NCI-H510A (cell line): ENCODE results near the gene KRTAP10-4.
"Not testable (repeated sequence)": the region's sequence is repeated elsewhere in the genome, so short reads cannot be mapped to it uniquely, and the experiment has no call there.

Source experiments
- DNase-seq: peaks from one replicate; lab custom pipeline; 2025; lab: John Stamatoyannopoulos, UW

KRTAP10-4 gene

DNA sequence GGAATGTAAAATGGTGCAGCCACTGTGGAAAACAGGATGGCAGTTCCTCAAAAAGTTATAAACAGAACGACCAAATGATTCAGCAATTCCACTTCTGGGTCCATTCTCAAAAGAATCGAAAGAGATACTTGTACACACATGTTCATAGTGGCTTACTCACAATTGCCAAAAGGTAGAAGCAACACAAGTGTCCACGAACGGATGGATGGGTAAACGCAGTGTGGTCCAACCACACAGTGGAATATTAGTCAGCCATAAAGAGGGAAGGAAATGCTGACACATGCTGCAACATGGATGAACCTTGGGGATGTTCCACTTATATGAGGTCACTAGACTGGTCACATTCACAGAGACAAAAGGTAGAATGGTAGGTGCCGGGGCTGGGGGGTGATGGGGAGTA lies 38.8 kb upstream of the KRTAP10-4 start:
- no peak for DNase-seq

- no peak for DNase-seq
Observed at GRCh38 chr21:44535963-44536362, 37.6 kb upstream of the KRTAP10-4 start.

DNA sequence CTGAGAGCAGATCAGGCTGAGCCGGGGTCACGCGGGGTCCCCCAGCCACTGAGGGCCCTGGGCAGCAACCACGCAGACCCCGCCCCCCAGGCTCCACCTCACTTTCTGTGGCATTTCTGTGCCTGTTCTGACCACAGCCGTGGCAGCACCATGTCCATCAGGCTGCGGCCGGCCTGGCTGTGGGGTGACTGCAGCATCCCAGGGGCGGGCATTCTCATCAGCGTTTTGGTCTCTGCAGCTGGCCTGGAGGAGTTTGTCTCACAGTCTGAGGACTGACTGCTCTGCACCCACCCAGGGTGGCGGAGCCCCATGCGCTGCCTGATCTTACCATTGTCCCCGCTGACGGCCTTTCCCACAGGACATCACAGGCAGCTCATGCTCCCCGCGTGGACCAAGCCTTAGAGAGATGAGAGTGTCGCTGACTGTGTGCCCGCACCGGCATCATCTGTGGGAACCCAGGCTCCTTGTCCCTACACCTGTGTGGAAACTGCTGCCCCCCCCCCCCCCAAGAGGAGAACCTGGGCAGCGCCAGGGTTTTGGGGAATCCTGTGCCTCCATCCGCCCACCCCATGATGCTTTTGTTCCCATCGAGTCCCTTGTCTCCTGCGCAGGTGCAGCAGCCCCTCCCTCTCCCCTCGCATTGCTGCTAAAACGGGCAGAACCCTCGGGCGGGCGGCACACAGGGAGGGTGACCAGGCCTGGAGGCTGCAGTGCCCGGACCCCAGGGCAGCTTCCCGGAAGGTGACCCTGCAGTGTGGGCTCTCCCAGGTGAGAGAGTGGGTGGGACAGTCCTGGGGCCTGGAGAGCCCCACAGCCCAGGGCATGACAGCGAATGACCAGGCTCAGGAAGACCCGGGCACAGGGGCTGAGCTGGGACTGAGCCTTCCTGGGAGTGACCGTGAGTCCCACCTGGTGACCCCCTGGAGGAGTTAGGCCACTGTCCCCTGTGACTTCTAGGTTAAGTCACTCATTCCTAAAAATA lies 35.3 kb upstream of the KRTAP10-4 start:
- no peak for DNase-seq

DNA sequence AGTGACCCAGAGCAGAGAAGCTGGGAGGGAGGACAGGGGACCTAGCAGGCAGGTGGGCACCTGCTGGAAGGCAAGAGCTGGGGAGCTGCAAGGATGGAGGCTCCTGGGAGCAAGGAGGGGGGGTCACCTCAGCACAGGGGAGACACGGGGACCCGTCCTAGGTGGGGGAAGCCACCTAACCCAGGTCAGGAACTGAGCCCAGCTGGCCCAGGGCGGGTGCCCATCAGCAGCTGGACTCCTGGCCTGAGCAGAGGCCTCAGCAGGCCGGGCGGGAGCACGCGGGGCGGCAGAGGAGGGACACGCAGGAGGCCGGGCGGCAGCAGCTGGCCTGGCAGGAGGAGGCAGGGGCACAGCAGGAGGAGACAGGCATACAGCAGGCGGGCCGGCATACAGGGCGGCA lies 34.5 kb upstream of the KRTAP10-4 start:
- DNase-seq = no peak

GRCh38 chr21:44539991-44540666 lies 33.4 kb upstream of the KRTAP10-4 start, which contains the start of gene KRTAP10-1:
Gene KRTAP10-1, minus strand, starts transcription at chr21:44540195. Its CDS starts 45 bp downstream, at chr21:44540150.
- no peak for DNase-seq

GRCh38 chr21:44540741-44541288 lies 32.7 kb upstream of the KRTAP10-4 start:
- DNase-seq = no peak

GRCh38 chr21:44542716-44543115 lies 30.8 kb upstream of the KRTAP10-4 start:
- no peak for DNase-seq

DNA sequence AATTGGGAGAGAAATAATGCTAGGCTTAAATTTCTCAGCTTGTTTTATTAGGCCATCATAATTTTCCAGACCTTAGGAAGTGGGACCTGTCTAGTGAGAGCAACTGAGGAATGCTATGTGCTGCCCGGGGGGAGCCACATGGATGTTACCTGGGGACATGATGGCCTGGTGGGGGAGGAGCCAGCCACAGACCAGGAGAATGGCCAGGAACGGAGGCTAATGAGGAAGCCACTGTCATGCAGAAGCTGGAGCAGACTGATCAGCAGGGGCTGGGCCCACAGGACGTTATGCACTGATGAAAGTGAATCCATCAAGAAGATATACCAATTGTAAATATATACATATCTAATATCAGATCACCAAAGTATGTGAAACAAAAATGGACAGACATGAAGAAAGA lies 29.0 kb upstream of the KRTAP10-4 start:
- no peak for DNase-seq

- no peak for DNase-seq
Observed at GRCh38 chr21:44547656-44548331, 25.7 kb upstream of the KRTAP10-4 start.

GRCh38 chr21:44548381-44548780 lies 25.1 kb upstream of the KRTAP10-4 start:
- no peak for DNase-seq

DNA sequence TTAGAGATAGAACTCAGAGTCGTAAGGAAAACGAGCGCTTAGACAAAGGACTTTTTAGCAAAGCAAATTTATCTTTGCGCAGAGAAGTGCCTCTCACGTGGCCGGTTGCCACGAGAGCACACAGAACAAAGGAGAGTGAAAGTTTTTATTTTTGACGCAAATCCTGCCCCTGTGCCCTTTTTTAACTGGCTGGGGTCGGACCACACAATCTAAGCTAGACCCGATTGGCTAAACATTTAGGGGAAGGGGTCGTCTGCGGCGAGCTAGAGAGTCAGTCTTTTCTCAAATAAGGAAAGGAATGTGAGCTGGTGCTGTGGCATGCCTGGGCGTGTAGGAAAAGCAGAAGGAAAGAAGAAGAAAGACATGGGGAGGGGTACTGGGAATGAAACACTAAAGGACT lies 24.6 kb upstream of the KRTAP10-4 start:
- no peak for DNase-seq

GRCh38 chr21:44549525-44550211 lies 23.9 kb upstream of the KRTAP10-4 start:
- DNase-seq = no peak

GRCh38 chr21:44550285-44550684 lies 23.2 kb upstream of the KRTAP10-4 start:
- DNase-seq = not testable (repeated sequence)

DNA sequence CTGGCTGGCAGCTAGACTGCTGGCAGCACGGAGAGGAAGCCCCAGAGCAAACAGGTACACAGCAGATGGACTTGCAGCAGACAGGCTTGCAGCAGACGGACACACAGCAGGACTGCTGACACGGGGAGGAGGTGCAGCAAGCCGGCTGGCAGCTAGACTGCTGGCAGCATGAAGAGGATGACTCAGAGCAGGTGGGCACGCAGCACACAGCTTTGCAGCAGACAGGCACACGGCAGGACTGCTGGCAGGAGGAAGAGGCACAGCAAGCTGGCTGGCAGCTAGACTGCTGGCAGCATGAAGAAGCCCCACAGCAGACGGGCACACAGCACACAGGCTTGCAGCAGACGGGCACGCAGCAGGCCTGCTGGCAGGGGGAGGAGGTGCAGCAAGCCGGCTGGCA lies 22.7 kb upstream of the KRTAP10-4 start:
- no peak for DNase-seq

DNA sequence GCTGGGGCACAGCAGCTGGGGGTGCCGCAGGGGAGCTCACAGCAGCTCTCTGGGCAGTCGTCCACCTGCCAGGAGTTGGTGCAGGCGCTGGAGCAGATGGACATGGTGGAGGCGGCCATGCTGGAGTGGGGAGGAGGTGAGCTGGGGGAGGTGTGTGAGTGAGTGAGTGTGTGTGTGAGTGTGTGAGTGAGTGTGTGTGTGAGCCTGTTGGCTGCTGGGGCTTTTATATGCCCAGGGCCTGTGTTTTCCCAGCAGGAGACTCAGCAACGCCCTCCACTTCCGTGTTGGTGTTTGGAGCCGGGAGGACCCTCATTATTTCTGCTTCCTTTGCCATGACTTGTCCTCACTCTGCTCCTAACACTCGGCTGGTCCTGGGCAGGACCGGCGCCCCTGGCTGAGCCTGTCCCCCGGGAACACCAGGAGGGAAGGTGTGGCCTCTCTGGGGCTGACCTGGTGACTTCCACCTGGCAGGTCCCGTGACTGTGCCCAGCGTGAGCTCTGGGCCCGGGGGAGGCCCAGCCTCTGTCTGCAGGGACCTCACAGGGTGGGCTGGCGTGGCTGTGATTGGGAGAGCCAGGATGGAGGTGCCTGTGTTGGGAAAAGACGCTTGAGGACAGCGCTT lies 22.1 kb upstream of the KRTAP10-4 start, which contains the start of gene KRTAP10-2:
Gene KRTAP10-2 (minus strand): TSS at position 166 of the 622 bp plus-strand sequence. CDS start 47 bp downstream, at position 119.
- DNase-seq = no peak

GRCh38 chr21:44552136-44552535 lies 21.4 kb upstream of the KRTAP10-4 start:
- no peak for DNase-seq

GRCh38 chr21:44552681-44553080 lies 20.8 kb upstream of the KRTAP10-4 start:
- no peak for DNase-seq

GRCh38 chr21:44555200-44555875 lies 18.2 kb upstream of the KRTAP10-4 start:
- no peak for DNase-seq

- DNase-seq = no peak
Observed at GRCh38 chr21:44556879-44557278, 16.6 kb upstream of the KRTAP10-4 start.
